Measurements from ENCODE around the gene ASCC3.

The ASCC3 gene

DNA sequence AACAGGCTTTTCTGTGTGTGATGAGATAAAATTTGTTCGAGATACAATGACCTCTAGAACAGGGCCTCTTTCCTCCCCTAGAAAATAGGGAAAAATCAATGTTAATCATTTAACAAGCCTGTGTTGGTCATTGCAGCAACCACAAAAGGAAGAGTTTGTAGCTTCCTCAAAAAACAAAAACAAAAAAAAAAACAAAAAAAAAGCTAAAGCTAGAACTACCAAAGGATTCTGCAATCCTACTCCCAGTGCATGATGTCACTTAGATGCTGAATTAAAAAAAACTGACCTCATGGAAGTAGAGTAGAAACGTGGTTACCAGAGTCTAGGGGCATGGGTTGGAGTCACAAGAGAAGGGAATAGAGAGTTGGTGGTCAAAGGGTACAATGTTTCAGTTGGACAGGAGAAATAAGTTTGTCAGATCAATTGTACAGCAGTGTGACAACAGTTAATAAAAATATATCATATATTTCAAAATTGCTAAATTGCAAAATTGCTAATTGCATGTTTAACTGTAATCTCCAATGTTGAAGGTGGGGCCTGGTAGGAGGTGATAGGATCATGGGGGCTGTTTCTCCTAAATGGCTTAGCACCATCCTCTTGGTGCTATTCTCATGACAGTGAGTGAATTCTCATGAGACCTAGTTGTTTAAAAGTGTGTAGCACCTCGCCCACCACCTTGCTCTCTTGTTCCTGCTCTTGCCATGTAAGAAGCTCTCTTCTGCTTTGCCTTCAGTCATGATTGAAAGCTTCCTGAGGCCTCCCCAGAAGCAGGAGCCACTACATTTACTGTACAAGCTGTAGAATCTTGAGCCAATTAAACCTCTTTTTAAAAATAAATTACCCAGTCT, 253.0 kb downstream of the ASCC3 start:
- Histone ChIP-seq H3K4me3 (ENCODE audit: low read length) (no peak overlapping the region), H4K20me1 (ENCODE audit: control insufficient read depth, insufficient read depth, low read depth, low read length) (no peaks in the 10 kb centered on the region), H3K27me3 (ENCODE audit: control insufficient read depth, low read length) (no peaks in the 10 kb centered on the region), H3K79me2 (ENCODE audit: control insufficient read depth, low read length) (no peaks in the 10 kb centered on the region), H3K36me3 (ENCODE audit: control insufficient read depth, low read length) (peaks cover 9% of the 10 kb centered on the region), H3K4me2 (ENCODE audit: low read length) (no peak overlapping the region), H3K27ac (ENCODE audit: low read depth, low read length) (no peak overlapping the region), H3K9me2 (replicated peaks; ENCODE audit: control insufficient read depth, low read length) (no peaks in the 10 kb centered on the region), H3K4me1 (ENCODE audit: control insufficient read depth, low read length) (no peaks in the 10 kb centered on the region), H3K9me3 (ENCODE audit: control insufficient read depth, insufficient read depth, low read length) (no peaks in the 10 kb centered on the region), H3F3A (ENCODE audit: control insufficient read depth, insufficient read depth) (no peaks in the 10 kb centered on the region)
- TF ChIP-seq EZH2phosphoT487 (IDR thresholded peaks at IDR 0.05; ENCODE audit: borderline replicate concordance, low read length) (no peak), CTCF (IDR thresholded peaks at IDR 0.05; ENCODE audit: low read depth, low read length, poor library complexity, severe bottlenecking) (no peak)

GRCh38 chr6:100626721-100627120, 254.4 kb downstream of the ASCC3 start:
- Histone ChIP-seq H3K36me3 (ENCODE audit: control insufficient read depth, low read length) (peaks cover 12% of the 10 kb centered on the region), H4K20me1 (ENCODE audit: control insufficient read depth, insufficient read depth, low read depth, low read length) (no peaks in the 10 kb centered on the region)

DNA sequence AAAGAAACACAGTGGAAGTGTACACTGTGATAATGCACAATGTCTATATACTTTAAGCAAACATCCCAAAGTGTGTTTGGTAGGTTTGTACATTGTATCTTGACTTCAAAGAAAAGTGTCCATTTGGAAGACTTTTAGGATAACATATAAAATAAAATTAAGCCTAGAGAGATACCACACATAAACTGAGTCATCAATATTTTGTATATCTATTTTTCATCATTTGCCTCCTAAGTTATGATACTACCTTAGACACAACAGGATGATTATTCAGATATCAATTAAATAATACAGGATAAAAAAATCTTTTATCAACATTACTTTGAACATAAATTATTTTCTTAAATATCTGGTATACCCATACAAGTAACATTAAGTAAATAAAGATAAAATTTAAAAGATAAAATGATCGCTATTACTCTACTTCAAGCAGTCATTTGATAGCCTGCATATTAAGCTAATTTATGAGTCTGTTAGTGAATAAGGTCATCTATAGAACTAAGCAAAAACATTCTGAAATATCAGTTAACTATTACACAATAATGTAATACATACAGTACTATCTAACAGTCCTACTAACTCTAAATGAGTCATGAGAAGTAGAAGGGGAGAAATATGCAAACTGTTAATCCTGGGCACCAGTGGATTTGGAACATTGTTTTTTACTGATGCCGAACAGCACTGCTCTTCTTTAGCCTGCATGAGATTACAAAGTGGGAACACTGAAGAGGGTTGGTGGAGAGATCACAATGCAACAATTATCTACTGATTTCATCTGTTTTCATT, 258.0 kb downstream of the ASCC3 start:
- H3K27ac ChIP-seq (ENCODE audit: low read depth, low read length), result no peak overlapping the region
- peaks cover 12% of the 10 kb centered on the region for H3K36me3 ChIP-seq (ENCODE audit: control insufficient read depth, low read length)
- no peak overlapping the region for H3K4me3 ChIP-seq (ENCODE audit: low read length)
- no peaks in the 10 kb centered on the region for H3K27me3 ChIP-seq (ENCODE audit: control insufficient read depth, low read length)
- no peaks in the 10 kb centered on the region for H3K9me2 ChIP-seq (replicated peaks; ENCODE audit: control insufficient read depth, low read length)
- no peaks in the 10 kb centered on the region for H3F3A ChIP-seq (ENCODE audit: control insufficient read depth, insufficient read depth)
- H3K79me2 ChIP-seq (ENCODE audit: control insufficient read depth, low read length), result no peaks in the 10 kb centered on the region
- no peaks in the 10 kb centered on the region for H3K9me3 ChIP-seq (ENCODE audit: control insufficient read depth, insufficient read depth, low read length)
- TF ChIP-seq EZH2phosphoT487 (IDR thresholded peaks at IDR 0.05; ENCODE audit: borderline replicate concordance, low read length) (no peak), CTCF (IDR thresholded peaks at IDR 0.05; ENCODE audit: low read depth, low read length, poor library complexity, severe bottlenecking) (no peak)
- no peak overlapping the region for H3K4me2 ChIP-seq (ENCODE audit: low read length)
- H4K20me1 ChIP-seq (ENCODE audit: control insufficient read depth, insufficient read depth, low read depth, low read length), result no peaks in the 10 kb centered on the region
- H3K4me1 ChIP-seq (ENCODE audit: control insufficient read depth, low read length), result no peaks in the 10 kb centered on the region

More at GRCh38 chr6:100626721-100627120, 254.4 kb downstream of the ASCC3 start:
- no peaks in the 10 kb centered on the region for H3K79me2 ChIP-seq (ENCODE audit: control insufficient read depth, low read length)
- H3K27ac ChIP-seq (ENCODE audit: low read depth, low read length), result no peak overlapping the region
- no peak overlapping the region for H3K4me3 ChIP-seq (ENCODE audit: low read length)
- H3K9me2 ChIP-seq (replicated peaks; ENCODE audit: control insufficient read depth, low read length), result no peaks in the 10 kb centered on the region
- H3K4me1 ChIP-seq (ENCODE audit: control insufficient read depth, low read length), result no peaks in the 10 kb centered on the region
- TF ChIP-seq CTCF (IDR thresholded peaks at IDR 0.05; ENCODE audit: low read depth, low read length, poor library complexity, severe bottlenecking) (no peak), EZH2phosphoT487 (IDR thresholded peaks at IDR 0.05; ENCODE audit: borderline replicate concordance, low read length) (no peak)
- H3F3A ChIP-seq (ENCODE audit: control insufficient read depth, insufficient read depth), result no peaks in the 10 kb centered on the region
- no peaks in the 10 kb centered on the region for H3K9me3 ChIP-seq (ENCODE audit: control insufficient read depth, insufficient read depth, low read length)
- H3K4me2 ChIP-seq (ENCODE audit: low read length), result no peak overlapping the region
- no peaks in the 10 kb centered on the region for H3K27me3 ChIP-seq (ENCODE audit: control insufficient read depth, low read length)

Measured in DOHH2 (cell line).